ENCODE measurements around the gene VTI1B.

The VTI1B gene

GRCh38 chr14:67641902-67642749 is 32.3 kb downstream of the VTI1B start:
- no peak overlapping the region for H4K5ac ChIP-seq (ENCODE audit: low read length)
- no peak overlapping the region for H2BK5ac ChIP-seq (ENCODE audit: low read length)
- H3K27ac ChIP-seq (ENCODE audit: low read depth, low read length), result no peak overlapping the region
- H4K8ac ChIP-seq (ENCODE audit: low read depth, low read length), result no peak overlapping the region
- no peak overlapping the region for H3K4ac ChIP-seq (ENCODE audit: low read depth, low read length)
- H3K36me3 ChIP-seq (ENCODE audit: control insufficient read depth, insufficient read depth, low read length), result peaks cover 1% of the 10 kb centered on the region
- no peak overlapping the region for H2AK5ac ChIP-seq (ENCODE audit: low read length)
- H3K18ac ChIP-seq (ENCODE audit: low read length), result no peak overlapping the region
- H3K79me1 ChIP-seq (ENCODE audit: low read length), result no peaks in the 10 kb centered on the region
- H2BK15ac ChIP-seq (replicated peaks; ENCODE audit: low read depth), result no peak overlapping the region
- no peak overlapping the region for H2BK120ac ChIP-seq (ENCODE audit: low read depth, low read length)
- no peaks in the 10 kb centered on the region for H3K79me2 ChIP-seq (ENCODE audit: control insufficient read depth, insufficient read depth, low read length)
- no CpG with 5 or more reads among the region's 5 CpGs for WGBS (ENCODE audit: extremely low coverage, insufficient coverage, low lambda C conversion rate)
- no peak overlapping the region for H3K56ac ChIP-seq (ENCODE audit: low read length)
- no peaks in the 10 kb centered on the region for H3K4me1 ChIP-seq (ENCODE audit: control insufficient read depth, low read depth, low read length)
- no peak overlapping the region for H3K4me3 ChIP-seq (ENCODE audit: low read length)
- DNase-seq, result no peak
- H3K27me3 ChIP-seq (ENCODE audit: insufficient read depth, low read length, poor library complexity), result no peaks in the 10 kb centered on the region
- no peak overlapping the region for H3K9ac ChIP-seq (ENCODE audit: low read length)
- no peak overlapping the region for H3K4me2 ChIP-seq (ENCODE audit: low read length)
- H3K23ac ChIP-seq (ENCODE audit: low read length), result no peak overlapping the region

GRCh38 chr14:67641480-67641879 is 33.0 kb downstream of the VTI1B start:
- H2BK120ac ChIP-seq (ENCODE audit: low read depth, low read length), result no peak overlapping the region
- H3K27me3 ChIP-seq (ENCODE audit: insufficient read depth, low read length, poor library complexity), result no peaks in the 10 kb centered on the region
- no peak overlapping the region for H3K4ac ChIP-seq (ENCODE audit: low read depth, low read length)
- no peak overlapping the region for H4K5ac ChIP-seq (ENCODE audit: low read length)
- H3K4me3 ChIP-seq (ENCODE audit: low read length), result no peak overlapping the region
- no peaks in the 10 kb centered on the region for H3K79me2 ChIP-seq (ENCODE audit: control insufficient read depth, insufficient read depth, low read length)
- no peaks in the 10 kb centered on the region for H3K36me3 ChIP-seq (ENCODE audit: control insufficient read depth, insufficient read depth, low read length)
- H2BK5ac ChIP-seq (ENCODE audit: low read length), result no peak overlapping the region
- H3K18ac ChIP-seq (ENCODE audit: low read length), result no peak overlapping the region
- WGBS (ENCODE audit: extremely low coverage, insufficient coverage, low lambda C conversion rate), result no CpG with 5 or more reads among the region's 1 CpG
- no peak for DNase-seq
- H3K23ac ChIP-seq (ENCODE audit: low read length), result no peak overlapping the region
- H2BK15ac ChIP-seq (replicated peaks; ENCODE audit: low read depth), result no peak overlapping the region
- no peaks in the 10 kb centered on the region for H3K4me1 ChIP-seq (ENCODE audit: control insufficient read depth, low read depth, low read length)
- H3K4me2 ChIP-seq (ENCODE audit: low read length), result no peak overlapping the region
- no peak overlapping the region for H3K9ac ChIP-seq (ENCODE audit: low read length)
- no peak overlapping the region for H4K8ac ChIP-seq (ENCODE audit: low read depth, low read length)
- no peak overlapping the region for H3K56ac ChIP-seq (ENCODE audit: low read length)
- no peak overlapping the region for H2AK5ac ChIP-seq (ENCODE audit: low read length)
- no peak overlapping the region for H3K27ac ChIP-seq (ENCODE audit: low read depth, low read length)
- no peaks in the 10 kb centered on the region for H3K79me1 ChIP-seq (ENCODE audit: low read length)

GRCh38 chr14:67638642-67639041 is 35.8 kb downstream of the VTI1B start:
- H3K56ac ChIP-seq (ENCODE audit: low read length), result no peak overlapping the region
- no peaks in the 10 kb centered on the region for H3K36me3 ChIP-seq (ENCODE audit: control insufficient read depth, insufficient read depth, low read length)
- no peaks in the 10 kb centered on the region for H3K79me1 ChIP-seq (ENCODE audit: low read length)
- H3K79me2 ChIP-seq (ENCODE audit: control insufficient read depth, insufficient read depth, low read length), result no peaks in the 10 kb centered on the region
- no peak overlapping the region for H2BK5ac ChIP-seq (ENCODE audit: low read length)
- H2BK120ac ChIP-seq (ENCODE audit: low read depth, low read length), result no peak overlapping the region
- H4K8ac ChIP-seq (ENCODE audit: low read depth, low read length), result no peak overlapping the region
- no peak overlapping the region for H3K4me2 ChIP-seq (ENCODE audit: low read length)
- H3K18ac ChIP-seq (ENCODE audit: low read length), result no peak overlapping the region
- no peak overlapping the region for H3K23ac ChIP-seq (ENCODE audit: low read length)
- no peaks in the 10 kb centered on the region for H3K27me3 ChIP-seq (ENCODE audit: insufficient read depth, low read length, poor library complexity)
- DNase-seq, result no peak
- no peak overlapping the region for H3K4ac ChIP-seq (ENCODE audit: low read depth, low read length)
- no peak overlapping the region for H3K9ac ChIP-seq (ENCODE audit: low read length)
- no CpG with 5 or more reads among the region's 3 CpGs for WGBS (ENCODE audit: extremely low coverage, insufficient coverage, low lambda C conversion rate)
- no peaks in the 10 kb centered on the region for H3K4me1 ChIP-seq (ENCODE audit: control insufficient read depth, low read depth, low read length)
- no peak overlapping the region for H3K27ac ChIP-seq (ENCODE audit: low read depth, low read length)
- H4K5ac ChIP-seq (ENCODE audit: low read length), result no peak overlapping the region
- no peak overlapping the region for H2BK15ac ChIP-seq (replicated peaks; ENCODE audit: low read depth)
- H3K4me3 ChIP-seq (ENCODE audit: low read length), result no peak overlapping the region
- no peak overlapping the region for H2AK5ac ChIP-seq (ENCODE audit: low read length)

- Histone ChIP-seq H3K27me3 (ENCODE audit: insufficient read depth, low read length, poor library complexity) (no peaks in the 10 kb centered on the region), H4K5ac (ENCODE audit: low read length) (no peak overlapping the region), H3K4me1 (ENCODE audit: control insufficient read depth, low read depth, low read length) (no peaks in the 10 kb centered on the region), H3K79me2 (ENCODE audit: control insufficient read depth, insufficient read depth, low read length) (no peaks in the 10 kb centered on the region), H3K56ac (ENCODE audit: low read length) (no peak overlapping the region), H2AK5ac (ENCODE audit: low read length) (no peak overlapping the region), H3K79me1 (ENCODE audit: low read length) (no peaks in the 10 kb centered on the region), H2BK120ac (ENCODE audit: low read depth, low read length) (no peak overlapping the region), H2BK5ac (ENCODE audit: low read length) (no peak overlapping the region), H2BK15ac (replicated peaks; ENCODE audit: low read depth) (no peak overlapping the region), H3K23ac (ENCODE audit: low read length) (no peak overlapping the region), H3K4me2 (ENCODE audit: low read length) (no peak overlapping the region), H4K8ac (ENCODE audit: low read depth, low read length) (no peak overlapping the region), H3K9ac (ENCODE audit: low read length) (no peak overlapping the region), H3K27ac (ENCODE audit: low read depth, low read length) (no peak overlapping the region), H3K4me3 (ENCODE audit: low read length) (no peak overlapping the region), H3K36me3 (ENCODE audit: control insufficient read depth, insufficient read depth, low read length) (no peaks in the 10 kb centered on the region), H3K4ac (ENCODE audit: low read depth, low read length) (no peak overlapping the region), H3K18ac (ENCODE audit: low read length) (no peak overlapping the region)
- no CpG with 5 or more reads among the region's 3 CpGs for WGBS (ENCODE audit: extremely low coverage, insufficient coverage, low lambda C conversion rate)
- no peak for DNase-seq
Observed at GRCh38 chr14:67636361-67636919, 38.0 kb downstream of the VTI1B start.

GRCh38 chr14:67633451-67634147 is 40.8 kb downstream of the VTI1B start:
- WGBS (ENCODE audit: extremely low coverage, insufficient coverage, low lambda C conversion rate), result no CpG with 5 or more reads among the region's 5 CpGs
- no peak overlapping the region for H3K4me2 ChIP-seq (ENCODE audit: low read length)

More at GRCh38 chr14:67633451-67634147, 40.8 kb downstream of the VTI1B start:
- Histone ChIP-seq H3K4me3 (ENCODE audit: low read length) (no peak overlapping the region), H3K27ac (ENCODE audit: low read depth, low read length) (no peak overlapping the region), H3K4me1 (ENCODE audit: control insufficient read depth, low read depth, low read length) (no peaks in the 10 kb centered on the region), H4K8ac (ENCODE audit: low read depth, low read length) (no peak overlapping the region), H3K23ac (ENCODE audit: low read length) (no peak overlapping the region), H4K5ac (ENCODE audit: low read length) (no peak overlapping the region), H3K36me3 (ENCODE audit: control insufficient read depth, insufficient read depth, low read length) (no peaks in the 10 kb centered on the region), H3K79me2 (ENCODE audit: control insufficient read depth, insufficient read depth, low read length) (no peaks in the 10 kb centered on the region), H2BK15ac (replicated peaks; ENCODE audit: low read depth) (no peak overlapping the region), H3K56ac (ENCODE audit: low read length) (no peak overlapping the region), H3K18ac (ENCODE audit: low read length) (no peak overlapping the region), H2AK5ac (ENCODE audit: low read length) (no peak overlapping the region), H3K79me1 (ENCODE audit: low read length) (no peaks in the 10 kb centered on the region), H2BK5ac (ENCODE audit: low read length) (no peak overlapping the region), H3K4ac (ENCODE audit: low read depth, low read length) (no peak overlapping the region), H2BK120ac (ENCODE audit: low read depth, low read length) (no peak overlapping the region), H3K27me3 (ENCODE audit: insufficient read depth, low read length, poor library complexity) (no peaks in the 10 kb centered on the region), H3K9ac (ENCODE audit: low read length) (no peak overlapping the region)
- no peak for DNase-seq
